HCEC 1CT (cell line): Measurements from ENCODE around the gene EEA1.

Experiments
- DNase-seq: peaks from one replicate; pipeline ENCODE4 v3.0.0-alpha.2; 2017

The EEA1 gene

DNA sequence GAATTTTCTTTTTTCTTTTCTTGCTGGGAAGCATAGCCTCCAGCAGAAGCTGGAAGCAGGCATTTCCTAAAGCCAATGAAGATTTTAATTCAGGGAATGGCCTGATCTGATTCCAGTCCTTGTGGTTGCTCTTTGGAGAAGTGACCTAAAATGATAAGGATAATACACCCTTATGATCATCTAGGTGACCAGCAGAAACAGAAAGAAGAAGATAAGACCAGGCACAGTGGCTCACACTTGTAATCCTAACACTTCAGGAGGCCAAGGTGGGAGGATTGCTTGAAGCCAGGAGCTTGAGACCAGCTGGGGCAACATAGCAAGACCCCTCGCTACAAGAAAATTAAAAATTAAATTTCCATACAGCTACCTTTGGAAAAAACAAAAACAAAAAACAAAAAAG, 51.2 kb downstream of the EEA1 start:
- DNase-seq: no peak

DNA sequence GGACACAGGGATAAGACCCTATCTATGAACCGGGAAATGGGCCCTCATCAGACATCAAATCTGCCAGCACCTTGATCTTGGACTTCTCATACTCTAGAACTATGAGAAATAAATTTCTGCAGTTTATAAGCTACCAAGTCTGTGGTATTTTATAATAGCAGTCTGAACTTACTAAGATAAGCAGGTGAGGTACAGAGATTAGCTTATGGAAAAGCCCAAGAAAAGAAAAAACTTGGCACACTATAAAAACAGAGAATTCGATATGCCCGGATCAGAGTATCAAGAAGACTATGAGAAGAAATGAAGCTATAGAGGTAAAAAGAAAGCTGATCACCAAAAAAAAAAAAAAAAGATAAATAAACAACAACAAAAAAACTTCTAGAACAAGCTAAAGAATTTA, 52.6 kb downstream of the EEA1 start:
- DNase-seq: no peak

DNA sequence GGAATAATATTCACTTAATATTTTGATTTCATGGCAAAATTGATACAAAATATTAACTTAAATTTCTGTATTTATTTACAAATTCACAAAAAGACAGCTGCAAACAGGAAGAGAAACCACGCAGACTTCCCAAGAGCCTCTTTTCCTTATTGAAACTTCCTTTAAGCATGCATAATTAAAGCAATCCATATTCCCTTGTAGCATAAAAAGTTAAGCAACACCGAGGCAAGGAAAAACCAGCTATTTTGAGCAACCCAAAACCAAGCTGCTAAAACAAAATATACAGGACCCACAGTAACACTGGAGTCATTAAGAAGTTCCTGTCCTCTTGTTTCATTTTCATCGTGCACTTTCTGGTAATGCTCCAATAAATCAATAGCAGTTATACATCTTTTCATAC, 58.0 kb downstream of the EEA1 start:
- DNase-seq: no peak

DNA sequence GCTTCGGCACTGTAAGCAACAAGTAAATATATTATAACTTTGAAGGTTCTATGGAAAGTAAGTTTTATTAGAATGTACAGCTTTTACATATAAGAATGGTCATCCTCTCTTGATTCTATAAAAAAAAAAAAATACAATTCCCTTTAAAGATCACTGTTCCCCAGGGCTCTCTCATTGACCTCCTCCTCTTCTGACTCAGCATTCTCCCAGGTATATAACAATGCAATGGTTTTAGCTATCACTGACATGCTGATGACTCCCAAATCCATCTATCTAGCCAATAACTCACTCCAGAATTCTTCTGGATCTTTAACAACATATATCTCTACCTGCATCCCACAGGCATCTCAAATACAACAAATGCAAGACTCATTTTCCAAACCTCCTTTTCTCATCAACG, 62.7 kb downstream of the EEA1 start:
- DNase-seq: no peak

DNA sequence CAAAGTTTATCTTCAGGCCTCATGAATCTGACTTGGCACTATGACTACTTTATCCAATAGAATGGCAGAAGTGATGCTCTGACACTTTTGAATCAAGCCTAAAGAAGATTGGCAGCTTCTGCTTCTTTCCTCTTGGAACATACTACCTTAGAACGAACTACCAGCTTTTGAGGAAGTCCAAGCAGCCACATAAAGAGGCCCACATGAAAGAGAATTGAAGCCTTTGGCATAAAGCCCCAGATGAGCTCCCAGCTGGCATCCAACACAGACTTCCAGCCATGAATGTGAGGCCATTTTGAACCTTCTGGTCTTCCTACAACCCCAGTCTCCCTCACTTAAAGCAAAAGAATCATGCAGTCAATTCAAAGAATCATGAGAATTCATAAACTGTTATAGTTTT, 65.8 kb downstream of the EEA1 start:
- DNase-seq: no peak

DNA sequence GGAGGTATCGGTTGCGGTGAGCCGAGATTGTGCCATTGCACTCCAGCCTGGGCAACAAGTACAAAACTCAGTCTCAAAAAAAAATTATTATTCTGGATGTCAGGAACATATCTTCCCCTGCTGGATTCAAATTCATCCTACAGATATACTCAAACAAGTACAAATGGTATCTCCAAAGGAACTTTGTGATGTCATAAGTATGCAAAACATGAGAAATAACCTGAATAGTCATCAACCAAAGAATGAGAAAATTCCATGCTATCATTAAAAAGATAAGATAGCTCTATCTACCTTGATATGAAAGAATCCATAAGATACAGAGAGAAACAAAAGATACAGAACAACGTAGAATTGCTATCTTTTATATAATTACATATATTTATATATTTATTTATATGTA, 67.7 kb downstream of the EEA1 start:
- DNase-seq: no peak

DNA sequence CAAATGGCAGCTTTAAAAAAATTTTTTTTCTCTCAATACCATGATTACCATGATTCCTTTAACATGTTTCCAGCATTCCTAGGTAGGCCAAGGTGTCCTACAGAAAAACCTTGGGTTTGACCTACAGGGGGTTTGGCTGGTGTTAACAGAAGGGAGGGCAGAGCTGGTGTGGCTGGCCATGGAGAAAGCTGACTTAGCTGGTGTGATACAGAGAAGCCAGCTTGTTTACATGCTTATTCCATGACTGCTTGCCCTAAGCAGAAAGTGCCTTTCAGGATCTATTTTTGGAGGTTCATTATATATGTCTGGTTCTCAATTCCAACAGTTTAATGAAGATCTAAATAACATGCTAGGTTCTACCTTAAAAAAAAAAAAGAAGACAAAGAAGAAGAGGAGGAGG, 68.6 kb downstream of the EEA1 start:
- DNase-seq: no peak

DNA sequence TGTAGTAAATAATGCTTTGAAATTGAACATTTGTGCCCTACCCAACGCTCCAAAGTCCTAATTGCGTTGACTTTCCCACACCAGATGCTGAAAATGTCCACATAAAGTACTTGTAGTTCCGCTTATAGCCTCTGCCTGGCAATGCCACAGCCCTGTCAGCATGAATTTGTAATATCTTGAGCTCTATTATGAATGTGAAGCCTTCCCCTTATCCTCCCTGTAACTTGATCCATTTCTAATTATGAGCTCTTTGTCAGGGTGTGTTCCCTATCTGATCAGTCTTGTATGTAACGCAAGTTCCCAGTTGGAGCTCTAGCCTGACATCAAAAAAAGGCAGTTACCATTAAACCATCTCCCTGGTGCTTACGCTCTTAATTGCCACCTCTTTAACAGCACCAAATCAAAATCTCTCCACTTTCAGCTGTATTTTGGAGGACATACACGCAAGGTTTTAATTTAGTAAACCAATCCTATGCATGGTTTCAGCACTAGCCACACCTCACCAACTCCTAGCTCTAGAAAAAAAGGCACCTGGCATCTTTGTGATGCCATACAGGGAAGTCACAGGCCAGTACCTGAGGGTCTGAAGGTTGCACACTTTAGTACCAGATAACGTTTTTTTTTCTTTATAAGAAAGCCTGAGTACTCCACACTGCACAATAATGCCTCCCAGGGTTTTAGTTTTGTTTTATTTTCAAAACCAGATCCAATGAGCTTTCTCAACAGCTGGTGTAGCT, 69.3 kb downstream of the EEA1 start:
- no peak for DNase-seq

DNA sequence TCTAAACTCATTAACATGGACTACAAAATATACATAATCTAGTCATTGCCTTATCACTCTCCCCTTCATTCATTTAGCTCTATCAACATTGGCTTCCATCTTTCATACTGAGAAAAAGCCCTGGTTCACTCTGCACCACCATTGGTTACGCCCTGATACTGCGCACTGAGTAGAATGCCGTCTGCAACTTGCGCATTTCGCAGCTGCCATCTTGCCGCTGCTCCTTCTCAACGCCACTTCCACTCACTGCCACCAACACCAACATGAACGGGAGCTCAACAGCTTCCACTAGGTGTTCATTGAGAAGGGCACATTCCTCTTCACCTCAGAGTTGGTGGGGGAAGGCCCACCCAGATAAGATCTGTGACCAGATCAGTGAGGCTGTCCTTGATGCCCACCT, 71.3 kb downstream of the EEA1 start:
- DNase-seq: no peak

DNA sequence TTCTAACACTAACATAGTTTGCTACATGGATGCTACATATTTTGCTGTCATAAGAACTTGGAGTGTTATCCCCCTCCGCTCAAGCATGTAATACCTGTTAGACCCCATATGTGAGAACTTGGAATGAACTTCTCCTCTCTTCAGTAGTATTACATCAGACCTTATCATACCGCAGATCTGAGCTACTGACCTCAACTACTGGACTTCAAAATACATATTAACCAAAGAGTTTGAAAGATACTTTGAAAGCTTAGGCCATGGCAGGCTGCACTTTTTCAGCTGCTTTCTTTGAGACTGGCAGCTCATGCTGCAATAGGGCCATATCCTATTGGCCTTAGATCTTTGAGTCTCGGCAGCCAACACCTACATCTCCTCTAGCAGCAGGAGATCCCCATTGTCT, 74.8 kb downstream of the EEA1 start:
- DNase-seq: no peak

DNA sequence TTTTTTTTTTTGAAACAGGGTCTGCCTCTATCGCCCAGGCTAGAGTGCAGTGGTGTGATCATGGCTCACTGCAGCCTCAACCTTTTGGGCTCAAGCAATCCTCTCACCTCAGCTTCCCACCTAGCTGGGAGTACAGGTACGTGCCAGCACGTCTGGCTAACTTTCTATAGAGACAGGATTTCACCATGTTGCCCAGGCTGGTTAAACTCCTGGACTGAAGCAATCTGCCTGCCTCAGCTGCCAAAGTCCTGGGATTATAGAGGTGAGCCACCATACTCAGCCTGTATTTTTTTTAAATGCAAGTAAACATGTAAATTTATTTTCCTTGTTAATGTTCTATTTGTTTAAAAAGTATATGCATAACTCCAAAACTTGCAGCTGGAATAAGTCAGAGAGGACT, 80.4 kb downstream of the EEA1 start:
- DNase-seq: no peak

DNA sequence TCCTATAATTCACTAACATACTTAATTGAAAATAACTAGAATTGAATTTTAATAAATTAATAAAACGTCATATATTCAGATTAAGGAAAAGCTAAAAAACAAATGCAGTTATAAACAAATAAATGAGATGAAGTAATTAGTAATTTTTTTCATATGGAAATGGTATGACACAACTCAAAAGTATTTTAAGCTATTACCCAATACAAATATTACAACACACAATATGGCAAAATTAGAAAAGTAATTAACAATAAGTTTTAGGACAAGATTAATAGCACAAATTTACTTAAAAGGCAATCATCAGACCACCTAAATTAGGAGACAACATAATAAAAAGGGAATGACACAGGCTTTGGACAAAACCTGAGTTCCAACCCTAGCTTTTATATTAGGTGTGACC, 81.7 kb downstream of the EEA1 start:
- DNase-seq: peak; percentile 44

DNA sequence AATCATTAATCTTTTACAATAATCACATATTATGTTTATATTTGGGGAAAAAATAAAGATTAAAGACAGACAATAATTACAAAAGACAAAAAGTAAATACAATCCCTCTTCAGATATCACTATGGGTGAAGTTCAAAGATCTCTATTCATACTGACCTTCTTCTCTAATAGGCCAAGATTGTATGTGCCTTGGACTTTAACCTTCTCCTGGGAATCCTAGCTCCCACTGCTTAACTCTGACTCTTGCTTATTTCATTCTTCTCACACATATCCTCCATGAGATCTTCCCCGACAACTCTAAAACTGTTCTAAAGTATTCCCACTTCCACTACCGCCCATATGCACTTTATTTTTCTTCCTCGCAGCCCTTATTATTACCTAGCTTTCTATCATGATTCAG, 83.8 kb downstream of the EEA1 start:
- DNase-seq: no peak

DNA sequence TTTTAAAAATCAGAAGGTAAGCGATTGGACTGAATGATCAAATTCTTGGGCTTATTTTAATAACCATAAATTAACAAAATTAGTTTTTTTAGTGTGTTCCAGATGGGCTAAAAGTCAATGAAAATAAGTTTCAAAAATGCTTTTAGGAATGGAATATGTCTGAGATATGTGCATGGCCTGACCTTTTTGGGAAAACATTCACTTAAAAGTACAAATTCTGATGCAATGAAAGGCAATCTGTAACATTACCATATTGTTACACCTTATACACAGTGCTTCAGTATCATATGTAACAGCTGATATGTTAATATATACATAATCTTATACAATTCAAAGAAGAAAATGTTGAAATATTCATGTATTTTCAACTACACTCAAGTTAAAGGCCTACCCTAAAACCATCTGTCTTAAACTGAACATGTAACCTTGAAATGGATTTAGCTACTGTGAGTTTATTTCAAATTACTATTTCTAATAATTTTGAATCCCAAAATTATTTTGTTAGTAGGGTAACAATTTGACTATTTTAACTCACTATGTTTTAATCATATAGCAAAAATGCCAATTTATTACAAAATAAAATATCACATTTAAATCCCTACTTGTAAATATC, 84.8 kb downstream of the EEA1 start:
- DNase-seq: no peak

DNA sequence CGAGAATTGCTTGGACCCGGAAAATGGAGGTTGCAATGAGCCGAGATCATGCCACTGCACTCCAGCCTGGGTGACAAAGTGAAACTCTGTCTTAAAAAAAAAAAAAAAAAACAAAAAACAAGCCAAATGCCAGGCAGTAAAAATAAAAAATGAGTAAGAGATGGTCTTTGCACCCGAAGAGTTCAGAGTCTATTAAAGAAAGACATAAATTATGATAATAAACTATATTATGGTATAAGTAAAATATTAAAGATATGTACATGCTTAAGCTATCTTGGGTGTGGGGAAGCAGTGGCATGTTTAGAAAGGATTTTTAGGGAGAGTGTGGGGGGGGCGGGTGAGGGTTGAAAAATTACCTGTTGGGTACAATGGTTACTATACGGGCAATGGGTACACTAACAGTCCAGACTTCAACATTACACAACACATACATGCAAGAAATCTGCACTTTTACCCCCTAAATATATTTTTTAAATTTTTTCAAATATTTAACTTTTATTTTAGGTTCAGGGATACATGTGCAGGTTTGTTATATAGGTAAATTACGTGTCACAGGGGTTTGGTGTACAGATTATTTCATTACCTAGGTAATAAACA, 99.3 kb downstream of the EEA1 start:
- DNase-seq: no peak

DNA sequence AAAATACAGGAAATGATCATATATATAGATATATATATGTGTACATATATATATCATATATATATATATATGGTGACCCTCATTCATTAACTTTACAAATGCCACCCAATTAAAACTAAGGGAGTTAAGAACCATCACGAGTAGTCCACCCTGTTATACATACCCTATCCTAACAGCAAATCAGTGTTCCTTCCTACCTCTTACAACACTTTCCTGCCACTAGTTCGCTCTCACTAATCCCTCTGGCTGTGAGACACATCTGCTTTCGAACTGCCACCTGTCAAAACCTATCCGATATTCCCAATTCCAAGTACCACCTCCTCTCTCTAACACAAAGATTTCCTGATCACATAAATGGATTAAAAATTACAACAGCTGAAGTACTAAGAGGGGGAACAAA, 100.5 kb downstream of the EEA1 start:
- no peak for DNase-seq

DNA sequence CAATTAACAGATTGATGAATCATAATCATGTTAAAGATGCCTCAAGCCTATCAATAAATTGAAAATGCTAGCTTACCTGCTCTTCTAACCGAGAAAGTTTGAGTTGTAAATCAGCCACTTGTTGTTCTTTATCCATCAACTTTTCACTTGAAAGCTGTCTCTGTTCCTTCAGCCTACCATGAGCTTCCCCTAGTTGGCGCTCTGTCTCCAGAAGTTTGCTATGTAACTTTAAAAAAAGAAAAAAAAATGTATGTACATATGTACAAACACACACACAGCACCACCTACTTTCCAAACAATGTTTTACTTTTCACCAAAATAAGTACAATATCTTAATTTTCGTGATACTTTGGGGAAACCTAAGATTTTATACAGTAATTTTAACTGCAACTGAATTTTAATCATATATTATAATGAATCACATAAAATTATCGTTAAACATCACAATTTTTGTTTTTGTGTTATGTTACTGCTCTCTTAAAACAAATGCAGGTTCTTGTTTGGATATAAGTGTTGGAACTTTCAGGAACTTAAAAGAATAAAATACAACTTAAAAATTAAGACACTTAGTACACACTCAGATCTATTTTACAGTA, 101.2 kb downstream of the EEA1 start:
- DNase-seq: peak; percentile 69

DNA sequence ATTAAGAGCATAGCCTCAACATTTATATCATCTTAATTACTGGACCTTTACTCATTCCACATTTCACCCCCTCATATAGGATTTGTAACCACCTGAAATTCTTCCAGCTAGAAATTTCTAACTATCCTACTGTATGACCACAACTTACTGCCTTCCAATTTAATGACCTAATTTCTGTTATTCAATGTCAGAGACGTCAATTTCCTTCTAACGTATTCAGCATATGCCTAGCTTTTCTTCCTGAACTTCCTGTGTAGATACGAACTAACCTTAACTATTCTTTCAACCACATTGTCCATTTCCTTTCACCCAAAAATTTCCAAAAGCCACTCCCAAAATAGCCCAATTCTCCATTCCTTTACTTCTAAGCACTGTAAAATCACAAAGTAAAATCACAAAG, 108.0 kb downstream of the EEA1 start:
- DNase-seq: no peak

DNA sequence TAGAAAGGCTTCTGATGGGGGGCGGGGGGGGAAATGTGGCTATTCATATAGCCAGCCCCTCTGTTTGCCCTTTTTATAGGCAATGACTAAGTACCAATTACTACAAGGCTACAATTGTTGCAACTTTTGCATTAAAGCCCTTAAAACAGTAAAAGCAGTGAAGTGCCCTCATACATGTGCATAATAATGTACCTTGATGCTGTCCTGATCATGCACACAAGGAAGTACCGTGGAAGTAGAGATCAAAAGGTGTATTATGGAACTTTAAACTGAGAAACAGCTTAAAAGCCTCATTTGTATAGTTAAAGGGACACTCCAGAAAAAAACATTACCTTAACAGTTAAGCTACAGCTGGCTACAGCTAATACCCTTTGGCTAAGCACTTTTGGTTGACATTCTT, 114.5 kb downstream of the EEA1 start:
- DNase-seq: no peak

DNA sequence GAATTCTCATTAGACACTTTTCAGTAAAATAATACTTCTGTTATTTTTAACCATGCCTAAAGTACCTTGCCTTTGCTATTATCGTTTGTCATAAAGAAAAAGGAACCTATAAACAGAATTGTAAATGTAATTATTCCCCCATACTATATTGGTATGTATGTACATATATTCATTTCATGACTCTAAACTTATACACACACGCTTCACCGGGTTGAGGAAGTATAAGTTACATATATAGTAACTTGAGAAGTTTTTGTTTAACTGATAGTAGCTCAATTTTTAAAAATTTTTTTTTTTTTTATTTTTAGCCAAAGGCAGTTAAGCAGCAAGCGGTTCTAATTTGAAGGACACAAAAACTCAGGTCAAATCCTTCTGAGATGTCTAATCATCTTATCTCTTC, 118.7 kb downstream of the EEA1 start:
- DNase-seq: no peak

DNA sequence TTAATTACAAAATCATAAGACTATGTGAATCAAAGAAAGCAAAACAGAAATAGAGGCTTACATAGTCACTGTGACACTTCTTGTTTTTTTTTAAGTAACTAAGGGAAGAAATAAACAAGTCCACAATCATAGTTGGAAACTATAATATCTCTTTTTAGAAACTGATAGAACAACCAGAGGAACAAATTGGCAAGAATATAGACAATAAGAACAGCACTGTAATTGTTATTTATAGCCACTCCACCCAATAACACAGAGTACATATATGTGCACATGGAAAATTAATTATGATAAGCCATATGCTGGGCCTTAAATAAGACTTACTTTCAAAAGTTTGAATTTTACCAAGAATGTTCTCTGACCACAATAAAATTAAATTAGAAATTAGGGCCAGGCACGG, 125.2 kb downstream of the EEA1 start:
- DNase-seq: no peak

DNA sequence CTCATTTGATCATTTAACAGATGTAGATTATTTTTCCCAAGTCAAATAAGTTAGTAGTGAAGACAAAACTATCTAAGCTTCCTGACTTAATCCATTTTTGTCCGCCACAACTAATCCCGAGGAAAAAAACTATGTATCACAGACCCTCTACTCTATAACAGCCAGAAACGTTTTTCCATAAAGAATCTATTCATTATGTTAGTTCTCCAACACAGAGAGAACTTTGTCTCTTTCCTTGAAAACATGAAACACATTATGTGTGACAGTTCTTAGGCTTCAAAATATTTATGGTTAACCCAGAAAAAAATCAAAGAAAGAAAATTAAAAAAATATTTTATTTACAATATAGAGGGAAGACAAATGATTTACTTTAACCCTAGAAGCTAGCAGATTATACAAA, 126.2 kb downstream of the EEA1 start:
- no peak for DNase-seq

DNA sequence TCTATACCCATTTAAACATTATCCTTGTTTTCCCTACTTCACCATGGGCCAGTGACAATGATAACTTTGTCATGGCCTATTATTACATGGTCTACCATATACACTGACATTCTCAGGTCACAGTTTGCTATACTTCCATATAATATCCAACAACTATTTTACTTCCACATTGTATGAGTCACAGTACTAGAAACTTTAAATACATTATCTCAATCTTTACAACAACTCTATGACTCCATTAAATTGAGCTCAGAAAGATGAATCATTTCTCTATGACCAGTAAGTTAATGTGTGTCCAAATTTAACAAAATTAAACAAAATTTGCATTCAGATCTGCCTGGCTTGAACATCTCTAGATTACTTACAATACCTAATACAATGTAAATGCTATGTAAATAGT, 132.4 kb downstream of the EEA1 start:
- peak; percentile 39 for DNase-seq

DNA sequence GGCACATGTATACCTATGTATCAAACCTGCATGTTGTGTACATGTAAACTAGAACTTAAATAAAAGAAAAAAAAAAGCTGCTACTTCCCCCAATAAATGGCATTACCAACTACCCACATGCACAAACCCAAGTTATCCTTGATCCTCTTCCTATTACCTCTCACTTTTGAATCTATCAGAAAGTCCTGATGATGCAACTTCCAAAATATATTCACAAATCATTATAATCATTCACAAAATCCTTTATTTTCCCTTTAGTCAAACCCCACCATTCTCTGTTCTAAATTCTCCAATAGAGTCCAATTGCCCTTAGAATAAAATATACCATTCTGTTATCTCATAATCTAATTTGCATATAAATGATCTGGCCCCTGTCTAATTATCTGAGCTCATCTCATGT, 134.3 kb downstream of the EEA1 start:
- no peak for DNase-seq
